GDM1 (cell line): ENCODE results near the gene UBL4A.

ENCODE experiments used
- DNase-seq: peaks from one replicate; lab custom pipeline; 2025; lab: John Stamatoyannopoulos, UW

The UBL4A gene

GRCh38 chrX:154486396-154487207, at the start of gene UBL4A:
TSS of gene UBL4A (minus strand) at chrX:154486615. CDS start at chrX:154486584, 31 bp downstream.
- peak; percentile 61 for DNase-seq

DNA sequence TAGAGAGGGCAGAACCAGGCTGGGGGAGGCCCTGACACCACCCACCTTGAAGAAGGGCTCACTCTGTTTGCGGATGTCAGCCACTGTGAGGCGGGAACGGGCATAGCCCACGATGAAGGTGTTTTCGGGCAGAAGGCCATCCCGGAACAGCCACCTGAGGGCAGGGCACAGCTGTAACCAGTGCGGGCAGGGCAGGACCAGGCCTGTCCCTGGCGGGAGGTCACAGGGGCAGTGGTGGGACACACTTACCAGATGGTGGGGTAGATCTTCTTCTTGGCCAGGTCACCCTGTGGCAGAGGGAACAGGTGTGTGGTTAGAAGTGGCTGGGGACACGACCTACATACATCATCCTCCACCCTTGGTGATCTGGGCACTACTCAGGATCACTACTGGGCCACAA, 49.5 kb upstream of the UBL4A start:
- no peak for DNase-seq

GRCh38 chrX:154534526-154535322, 48.3 kb upstream of the UBL4A start:
- peak; percentile 82 for DNase-seq

DNA sequence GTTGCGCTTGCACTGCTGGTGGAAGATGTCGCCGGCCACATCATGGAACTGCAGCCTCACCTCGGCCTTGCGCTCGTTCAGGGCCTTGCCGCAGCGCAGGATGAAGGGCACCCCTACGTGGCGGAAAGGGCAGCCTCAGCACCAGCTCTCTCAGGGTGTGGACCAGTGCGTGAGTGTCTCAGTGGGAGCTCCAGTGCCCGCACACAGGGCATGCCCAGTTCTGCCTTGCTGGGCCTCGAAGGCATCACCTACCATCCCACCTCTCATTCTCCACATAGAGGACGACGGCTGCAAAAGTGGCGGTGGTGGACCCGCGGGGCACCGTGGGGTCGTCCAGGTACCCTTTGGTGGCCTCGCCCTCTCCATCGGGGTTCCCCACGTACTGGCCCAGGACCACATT, 46.3 kb upstream of the UBL4A start:
- DNase-seq, result no peak

- DNase-seq, result no peak
These were observed 45.2 kb upstream of the UBL4A start for GRCh38 chrX:154531626-154532025.

DNA sequence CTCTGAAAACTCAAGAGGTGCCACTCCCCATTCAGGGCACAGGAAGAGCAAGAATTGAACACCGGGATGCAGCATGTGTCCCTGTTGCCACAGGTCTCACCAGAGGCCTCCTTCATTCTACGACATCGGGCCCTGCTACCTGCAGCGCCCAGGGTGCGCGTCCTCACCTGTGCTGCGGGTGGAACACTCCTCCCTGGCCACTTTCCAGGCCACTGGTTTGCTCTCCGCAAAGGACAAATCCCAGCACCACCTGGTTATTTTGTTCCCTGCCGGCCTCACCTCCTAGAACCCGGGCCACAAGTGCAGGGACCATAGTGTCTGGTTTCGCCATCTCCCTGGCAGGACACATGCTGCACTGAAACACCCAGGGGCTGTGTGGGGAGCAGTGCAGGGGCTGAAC, 43.9 kb upstream of the UBL4A start:
- no peak for DNase-seq

DNA sequence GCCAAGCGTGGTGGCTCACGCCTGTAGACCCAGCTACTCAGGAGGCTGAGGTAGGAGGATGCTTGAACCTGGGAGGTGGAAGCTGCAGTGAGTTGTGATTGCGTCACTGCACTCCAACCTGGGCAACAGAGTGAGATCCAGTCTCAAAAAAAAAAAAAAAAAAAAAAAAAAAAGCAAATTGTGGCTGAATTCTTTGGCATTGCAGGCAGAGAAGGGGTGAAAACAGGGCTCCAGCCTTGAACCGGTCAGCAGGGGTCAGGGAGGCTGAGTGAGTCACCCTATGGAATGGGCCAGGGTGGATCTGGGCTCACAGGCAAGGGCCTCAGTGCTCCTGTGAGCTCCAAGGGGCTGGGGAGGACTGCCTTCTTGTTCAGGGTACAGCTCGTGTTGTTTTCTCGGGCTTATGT, 42.8 kb upstream of the UBL4A start:
- DNase-seq, result no peak

- DNase-seq, result no peak
These were observed 40.7 kb upstream of the UBL4A start for GRCh38 chrX:154526901-154527675.

- no peak for DNase-seq
These were observed 39.4 kb upstream of the UBL4A start for GRCh38 chrX:154525606-154526490.

DNA sequence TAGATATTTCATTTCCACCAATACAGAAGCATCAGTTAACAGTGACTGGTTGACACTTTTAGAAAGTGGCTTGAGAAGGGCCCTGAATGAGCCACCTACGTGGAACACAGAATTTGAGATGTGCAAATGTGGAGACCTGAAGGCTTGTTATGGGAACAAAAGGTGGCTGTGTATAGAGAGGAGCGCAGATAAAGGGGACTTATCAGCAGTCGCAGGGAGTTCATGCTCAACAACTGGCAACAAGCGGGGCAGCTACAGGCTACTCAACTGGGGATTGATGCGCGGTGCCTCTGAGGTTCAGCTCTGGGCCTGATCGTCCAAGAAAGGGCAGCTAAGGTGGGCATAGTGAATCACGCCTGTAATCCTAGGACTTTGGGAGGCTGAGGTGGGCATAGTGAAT, 33.0 kb upstream of the UBL4A start:
- no peak for DNase-seq

- DNase-seq, result no peak
These were observed 30.8 kb upstream of the UBL4A start for GRCh38 chrX:154517101-154517781.

GRCh38 chrX:154516656-154517100, 30.3 kb upstream of the UBL4A start:
- DNase-seq, result no peak

DNA sequence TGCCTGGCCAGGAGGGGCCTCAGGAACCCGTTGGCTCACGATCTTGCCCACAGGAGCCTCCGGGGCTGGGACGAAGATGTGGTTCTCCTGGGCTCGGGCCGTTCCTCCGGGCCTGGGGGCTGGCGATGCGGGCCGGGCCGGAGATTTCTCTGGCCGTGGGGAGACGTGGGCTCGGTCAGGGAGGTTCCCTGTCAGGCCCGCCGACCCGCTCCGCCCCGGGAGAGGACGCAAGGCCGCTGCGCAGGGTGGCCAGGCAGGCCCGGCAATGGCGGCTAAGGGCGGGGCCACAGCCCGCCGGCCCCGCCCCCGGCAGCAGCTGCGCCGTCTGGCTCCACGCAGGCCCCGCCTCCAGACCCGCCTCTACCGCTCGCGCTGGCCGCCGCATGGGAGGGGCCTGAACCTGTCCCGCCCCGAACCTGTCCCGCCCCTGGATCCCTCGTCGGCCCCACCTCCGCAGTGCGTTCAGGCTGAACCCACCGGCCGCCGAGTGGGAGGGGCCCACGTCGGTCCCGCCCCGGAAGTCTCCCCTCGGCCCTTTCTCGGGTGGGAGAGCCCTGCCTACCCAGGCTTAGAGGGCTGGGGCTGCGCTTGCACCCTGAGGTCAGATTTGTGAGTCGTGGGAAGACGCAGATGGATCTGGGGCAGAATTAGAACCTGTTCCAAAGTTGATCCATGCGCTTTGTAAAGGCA, 29.7 kb upstream of the UBL4A start, which contains the start of gene FAM3A:
Gene FAM3A, minus strand, starts transcription at position 267 of the 690 bp plus-strand sequence. CDS start 460 bp downstream, outside the sequence.
- peak; percentile 83 for DNase-seq

DNA sequence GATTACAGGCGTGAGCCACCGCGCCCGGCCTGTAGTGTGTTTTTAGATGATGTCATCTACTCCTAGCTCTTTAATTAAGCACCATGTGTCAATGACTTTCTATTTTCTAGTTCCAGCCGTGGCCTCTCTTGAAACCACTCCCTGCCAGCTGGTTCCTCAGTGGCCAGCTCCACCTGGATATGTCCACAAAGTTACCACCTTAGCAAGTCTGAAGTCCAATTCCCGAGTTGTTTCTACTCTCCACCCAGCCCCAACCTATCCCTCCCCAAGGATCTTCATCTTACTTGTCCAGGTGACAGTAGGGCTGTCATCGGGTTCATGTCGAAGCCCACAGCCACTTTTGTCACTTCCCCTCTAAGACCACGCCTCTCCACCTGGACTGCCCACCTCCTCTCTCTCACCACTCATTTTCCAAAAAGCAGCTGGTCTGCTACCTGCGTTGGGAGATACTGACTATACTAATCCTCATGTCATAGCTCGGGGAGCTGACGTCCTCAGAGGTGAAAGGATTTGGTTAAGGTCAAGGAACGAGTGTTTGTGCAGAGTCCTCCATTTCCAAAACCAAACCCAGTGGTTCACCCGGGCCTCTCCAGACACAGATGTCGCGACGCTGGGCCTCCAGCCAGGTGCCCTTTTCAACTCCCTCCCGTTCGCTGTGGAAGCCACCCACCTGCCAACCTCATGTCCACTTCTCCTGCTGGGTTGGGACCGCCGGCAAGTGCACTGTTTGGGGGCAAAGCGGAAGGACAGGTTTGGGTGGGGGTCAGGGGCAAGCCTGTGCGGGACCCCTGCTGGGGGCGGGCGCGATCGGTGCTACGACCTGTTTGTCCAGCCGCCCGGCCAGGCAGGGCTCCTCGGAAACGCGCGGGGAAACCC, 28.9 kb upstream of the UBL4A start:
- no peak for DNase-seq

- DNase-seq, result no peak
These were observed 27.3 kb upstream of the UBL4A start for GRCh38 chrX:154513716-154514115.

GRCh38 chrX:154512879-154513553, 26.6 kb upstream of the UBL4A start:
- DNase-seq, result no peak

DNA sequence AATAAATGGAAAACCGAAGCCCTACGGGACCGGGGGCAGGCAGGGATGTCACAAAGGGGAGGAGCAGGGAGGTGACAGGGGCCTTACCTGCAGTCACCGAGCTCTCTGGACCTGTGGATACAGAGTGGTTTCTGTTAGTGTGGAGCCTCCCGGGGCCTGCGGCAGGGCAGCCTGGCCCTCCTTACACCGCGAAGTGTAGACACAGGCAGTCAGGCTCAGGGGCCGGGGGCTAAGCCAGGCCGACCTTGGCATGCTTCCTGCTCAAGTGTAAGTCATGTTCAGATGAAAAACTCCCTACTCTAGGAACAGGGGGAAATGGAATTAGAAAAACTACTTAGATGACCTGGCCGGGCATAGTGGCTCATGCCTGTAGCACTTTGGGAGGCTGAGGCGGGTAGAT, 25.3 kb upstream of the UBL4A start:
- no peak for DNase-seq

GRCh38 chrX:154509455-154509854, 23.0 kb upstream of the UBL4A start:
- no peak for DNase-seq

- DNase-seq, result no peak
These were observed 21.9 kb upstream of the UBL4A start for GRCh38 chrX:154508384-154508745.
